SK-N-SH (cell line): Measurements from ENCODE around the gene RASSF3. TPM values are rescaled to one million over a fixed set of nuclear protein-coding genes. Genes with fewer than 3 reads are reported as not detected.

Source experiments
- CTCF ChIA-PET: fragments of 300-600, 350-600 bp; formaldehyde crosslinking; extraction: SDS; loops from one replicate; lab custom pipeline; 2021; lab: Yijun Ruan, JAX
- POLR2A ChIA-PET: fragments of 350-600 bp; sonication (Branson Sonifier 250); formaldehyde crosslinking; extraction: SDS; loops from one replicate; lab custom pipeline; 2020; ENCODE audit warnings: antibody characterized with exemption, inconsistent platforms; lab: Yijun Ruan, JAX
- DNase-seq: peaks from one replicate; pipeline ENCODE4 v3.0.0; 2012
- H2AFZ ChIP-seq: fragments of 200-600 bp; sonication (generic); 2 replicates; pipeline ENCODE4 v1.8.1; 2016; ENCODE audit warnings: antibody characterized with exemption, mild to moderate bottlenecking, low read depth
- H3F3A ChIP-seq: fragments of 200-600 bp; sonication (generic); replicated peaks from 2 replicates; pipeline ENCODE3; 2016; ENCODE audit warnings: antibody characterized with exemption, mild to moderate bottlenecking; ENCODE audit not compliant: insufficient read depth
- H3K27ac ChIP-seq, 2 experiments: fragments of 200-500 bp in 1 of 2; fragments of 200-600 bp in 1 of 2; sonication (Bioruptor generic) in 1 of 2; sonication (generic), shearing (Covaris generic) in 1 of 2; 2 replicates each; pipeline versions ENCODE4 v1.5.1 to v1.6.1; 2014 to 2016; ENCODE audit warnings: low read depth in 2 of 2, inconsistent platforms in 1 of 2, low read length in 1 of 2, mild to moderate bottlenecking in 1 of 2, mixed read lengths in 1 of 2
- H3K27me3 ChIP-seq: fragments of 200-600 bp; sonication (generic), shearing (Covaris generic); 2 replicates; pipeline ENCODE4 v1.6.1; 2016; ENCODE audit warnings: mixed run types; ENCODE audit not compliant: insufficient read depth
- H3K36me3 ChIP-seq, 2 experiments: fragments of 200-500 bp in 1 of 2; fragments of 200-600 bp in 1 of 2; sonication (Bioruptor generic) in 1 of 2; sonication (generic) in 1 of 2; replicated peaks in 1 of 2; 2 replicates each; pipeline versions ENCODE3 to v1.5.1; 2014 to 2016; ENCODE audit warnings: low read length in 1 of 2, mild to moderate bottlenecking in 1 of 2; ENCODE audit not compliant: insufficient read depth in 2 of 2, control insufficient read depth in 1 of 2
- H3K4me1 ChIP-seq, 2 experiments: fragments of 200-500 bp in 1 of 2; fragments of 200-600 bp in 1 of 2; sonication (Bioruptor generic) in 1 of 2; sonication (generic), shearing (Covaris generic) in 1 of 2; 2 replicates each; pipeline versions ENCODE4 v1.5.1 to v1.6.1; 2014 to 2016; ENCODE audit warnings: low read depth in 1 of 2, low read length in 1 of 2, mixed run types in 1 of 2; ENCODE audit not compliant: insufficient read depth in 2 of 2, control insufficient read depth in 1 of 2
- H3K4me2 ChIP-seq: fragments of 200-600 bp; sonication (generic), shearing (Covaris generic); 2 replicates; pipeline ENCODE4 v1.6.1; 2017; ENCODE audit warnings: mixed run types
- H3K4me3 ChIP-seq, 2 experiments: fragments of 200-500 bp in 1 of 2; fragments of 200-600 bp in 1 of 2; sonication (Bioruptor generic) in 1 of 2; sonication (generic), shearing (Covaris generic) in 1 of 2; 2 replicates each; pipeline versions ENCODE4 v1.5.1 to v1.8.1; 2014 to 2016; ENCODE audit warnings: low read depth in 2 of 2, inconsistent platforms in 1 of 2, low read length in 1 of 2, mild to moderate bottlenecking in 1 of 2, mixed read lengths in 1 of 2, moderate library complexity in 1 of 2
- H3K79me2 ChIP-seq: fragments of 200-600 bp; sonication (generic); 2 replicates; pipeline ENCODE4 v1.8.1; 2017; ENCODE audit warnings: mild to moderate bottlenecking; ENCODE audit not compliant: insufficient read depth
- H3K9ac ChIP-seq: fragments of 200-600 bp; sonication (generic); 2 replicates; pipeline ENCODE4 v1.6.1; 2017; ENCODE audit warnings: mixed run types
- H3K9me2 ChIP-seq: fragments of 200-600 bp; sonication (generic); 2 replicates; pipeline ENCODE4 v1.6.1; 2017; ENCODE audit warnings: mixed run types
- H3K9me3 ChIP-seq: fragments of 200-600 bp; sonication (generic); 2 replicates; pipeline ENCODE4 v1.6.1; 2017; ENCODE audit warnings: mixed run types, mild to moderate bottlenecking, moderate library complexity
- H4K20me1 ChIP-seq: fragments of 200-600 bp; sonication (generic); 2 replicates; pipeline ENCODE4 v1.6.1; 2017; ENCODE audit warnings: mild to moderate bottlenecking, mixed run types; ENCODE audit not compliant: insufficient read depth
- CTCF ChIP-seq: fragments of 200-600 bp; sonication (generic); IDR thresholded peaks from 2 replicates; pipeline ENCODE4 v1.6.1; 2017; ENCODE audit warnings: antibody characterized with exemption, mild to moderate bottlenecking, moderate library complexity
- ELF1 ChIP-seq: IDR thresholded peaks from 2 replicates; pipeline ENCODE4 v1.4.0; 2012
- JUND ChIP-seq: IDR thresholded peaks from 2 replicates; pipeline ENCODE4 v1.4.0; 2012
- MEF2A ChIP-seq: IDR thresholded peaks from 2 replicates; pipeline ENCODE4 v1.4.0; 2012; ENCODE audit warnings: low read depth, borderline replicate concordance
- NFIC ChIP-seq: IDR thresholded peaks from 2 replicates; pipeline ENCODE4 v1.4.0; 2012; ENCODE audit warnings: borderline replicate concordance
- NRF1 ChIP-seq: IDR thresholded peaks from 2 replicates; pipeline ENCODE4 v1.6.1; 2012; ENCODE audit warnings: low read depth, mild to moderate bottlenecking, low read length
- PBX3 ChIP-seq: IDR thresholded peaks from 2 replicates; pipeline ENCODE4; 2012
- SMC3 ChIP-seq: IDR thresholded peaks from 2 replicates; pipeline ENCODE4 v1.6.1; 2012; ENCODE audit warnings: low read depth, low read length, improper control_type of control experiment
- TEAD4 ChIP-seq: IDR thresholded peaks from 2 replicates; pipeline ENCODE4 v1.4.0; 2012; ENCODE audit warnings: mild to moderate bottlenecking, borderline replicate concordance; ENCODE audit not compliant: insufficient read depth
- USF2 ChIP-seq: fragments of 150-350 bp; IDR thresholded peaks from 2 replicates; pipeline ENCODE4 v1.6.1; 2017; ENCODE audit warnings: antibody characterized with exemption, low read length, low read depth, borderline replicate concordance
- YY1 ChIP-seq: IDR thresholded peaks from 2 replicates; pipeline ENCODE4 v1.4.0; 2012; ENCODE audit warnings: low read depth, mild to moderate bottlenecking
- WGBS: methylation state at CpG from one replicate; pipeline ENCODE4 v1.1.6; 2017; ENCODE audit warnings: low lambda C conversion rate; 5-methylcytosine and 5-hydroxymethylcytosine counted together
- polyA plus RNA-seq, 3 experiments: library from polyadenylated mRNA; depleted of rRNA; stranded (reverse); fragments of >200 nt; gene quantifications; 2 replicates each; pipeline ENCODE4 v1.2.3, GENCODE V29; 2012
- TF ChIP-seq, protein P1 (sequence below): IDR thresholded peaks from 2 replicates; pipeline ENCODE4 v1.4.0; 2012; ENCODE audit warnings: low read depth
- TF ChIP-seq, protein P2 (sequence below): IDR thresholded peaks from 2 replicates; pipeline ENCODE4 v1.6.1; 2012; ENCODE audit warnings: mild to moderate bottlenecking, low read depth, low read length, moderate library complexity

RASSF3 gene
- polyA plus RNA-seq, 1 of the 3 experiments (the other 2 are of a cell fraction) = 11.1 TPM

DNA sequence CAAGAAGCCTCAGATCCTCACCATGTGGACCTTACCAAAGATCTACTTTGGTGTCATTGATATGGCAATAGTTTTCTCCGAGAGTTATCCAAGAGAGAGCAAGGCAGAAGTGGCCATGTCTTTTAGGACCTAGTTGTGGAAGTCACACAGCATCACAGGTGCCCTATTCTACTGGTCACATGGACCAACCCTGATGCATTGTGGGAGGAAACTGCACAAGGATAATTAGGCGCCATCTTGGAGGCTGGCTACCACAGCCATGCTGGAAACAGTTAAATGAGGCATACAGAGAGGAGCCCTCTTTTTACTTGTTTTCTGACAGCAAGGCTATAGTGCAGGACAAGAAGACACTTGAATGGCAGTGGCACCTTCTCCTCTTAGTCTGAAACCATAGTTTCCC, 99.1 kb downstream of the RASSF3 start:
- Histone ChIP-seq H3F3A (no peaks in the 10 kb centered on the region), H3K27ac (no peak overlapping the region), H3K4me1 (peaks cover 7 to 19% of the 10 kb centered on the region in 2 experiments; a peak in 1 of 4 replicates), H3K36me3 (peaks cover 9 to 11% of the 10 kb centered on the region in 2 experiments), H3K9me2 (no peaks in the 10 kb centered on the region), H3K27me3 (no peaks in the 10 kb centered on the region), H2AFZ (no peak overlapping the region), H4K20me1 (no peaks in the 10 kb centered on the region), H3K4me2 (no peak overlapping the region), H3K79me2 (no peaks in the 10 kb centered on the region), H3K4me3 (no peak overlapping the region), H3K9ac (no peak overlapping the region), H3K9me3 (no peaks in the 10 kb centered on the region)
- DNase-seq = no peak
- WGBS = 100% methylated on average over 1 of the region's 2 CpGs
- CTCF ChIA-PET = interaction anchor here (1.1 to 4.0 kb wide), 2 partner anchors 12 kb away, joined by 8 to 18 read pairs; no protein-coding TSS in a partner anchor
- POLR2A ChIA-PET = no interaction called here
- no peak for TF ChIP-seq MEF2A
- no peak for TF ChIP-seq NFIC
- TF ChIP-seq PBX3 = no peak
- TF ChIP-seq USF2 = no peak
- TF ChIP-seq, protein P1, sequence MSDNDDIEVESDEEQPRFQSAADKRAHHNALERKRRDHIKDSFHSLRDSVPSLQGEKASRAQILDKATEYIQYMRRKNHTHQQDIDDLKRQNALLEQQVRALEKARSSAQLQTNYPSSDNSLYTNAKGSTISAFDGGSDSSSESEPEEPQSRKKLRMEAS = no peak
- TF ChIP-seq ELF1 = no peak
- TF ChIP-seq, protein P2, sequence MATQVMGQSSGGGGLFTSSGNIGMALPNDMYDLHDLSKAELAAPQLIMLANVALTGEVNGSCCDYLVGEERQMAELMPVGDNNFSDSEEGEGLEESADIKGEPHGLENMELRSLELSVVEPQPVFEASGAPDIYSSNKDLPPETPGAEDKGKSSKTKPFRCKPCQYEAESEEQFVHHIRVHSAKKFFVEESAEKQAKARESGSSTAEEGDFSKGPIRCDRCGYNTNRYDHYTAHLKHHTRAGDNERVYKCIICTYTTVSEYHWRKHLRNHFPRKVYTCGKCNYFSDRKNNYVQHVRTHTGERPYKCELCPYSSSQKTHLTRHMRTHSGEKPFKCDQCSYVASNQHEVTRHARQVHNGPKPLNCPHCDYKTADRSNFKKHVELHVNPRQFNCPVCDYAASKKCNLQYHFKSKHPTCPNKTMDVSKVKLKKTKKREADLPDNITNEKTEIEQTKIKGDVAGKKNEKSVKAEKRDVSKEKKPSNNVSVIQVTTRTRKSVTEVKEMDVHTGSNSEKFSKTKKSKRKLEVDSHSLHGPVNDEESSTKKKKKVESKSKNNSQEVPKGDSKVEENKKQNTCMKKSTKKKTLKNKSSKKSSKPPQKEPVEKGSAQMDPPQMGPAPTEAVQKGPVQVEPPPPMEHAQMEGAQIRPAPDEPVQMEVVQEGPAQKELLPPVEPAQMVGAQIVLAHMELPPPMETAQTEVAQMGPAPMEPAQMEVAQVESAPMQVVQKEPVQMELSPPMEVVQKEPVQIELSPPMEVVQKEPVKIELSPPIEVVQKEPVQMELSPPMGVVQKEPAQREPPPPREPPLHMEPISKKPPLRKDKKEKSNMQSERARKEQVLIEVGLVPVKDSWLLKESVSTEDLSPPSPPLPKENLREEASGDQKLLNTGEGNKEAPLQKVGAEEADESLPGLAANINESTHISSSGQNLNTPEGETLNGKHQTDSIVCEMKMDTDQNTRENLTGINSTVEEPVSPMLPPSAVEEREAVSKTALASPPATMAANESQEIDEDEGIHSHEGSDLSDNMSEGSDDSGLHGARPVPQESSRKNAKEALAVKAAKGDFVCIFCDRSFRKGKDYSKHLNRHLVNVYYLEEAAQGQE = no peak
- no peak for TF ChIP-seq YY1
- no peak for TF ChIP-seq TEAD4
- TF ChIP-seq SMC3 = no peak

DNA sequence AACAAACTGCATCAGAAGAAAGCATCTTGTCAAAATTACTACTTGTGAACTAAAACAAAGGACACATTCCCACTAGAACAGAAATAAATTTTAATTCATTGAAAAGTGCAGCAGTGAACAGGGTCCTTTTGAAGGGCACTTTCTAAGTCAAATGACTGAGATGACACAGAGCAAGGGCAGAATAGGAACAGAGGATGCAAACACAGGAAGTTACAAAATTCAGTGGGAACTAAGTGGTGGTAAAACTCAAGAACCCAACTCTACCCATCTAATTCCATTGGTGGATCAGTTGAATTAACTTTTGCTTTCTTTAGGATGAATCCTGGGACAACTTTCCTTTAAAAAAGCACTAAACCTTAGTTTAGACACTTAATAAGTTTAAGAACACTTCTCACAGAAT, 103.1 kb downstream of the RASSF3 start:
- Histone ChIP-seq H3K27ac (no peak overlapping the region), H3K4me1 (no peaks in the 10 kb centered on the region), H3K4me3 (no peak overlapping the region), H3K9me2 (no peaks in the 10 kb centered on the region), H3K36me3 (peaks cover 30 to 35% of the 10 kb centered on the region in 2 experiments), H3F3A (no peaks in the 10 kb centered on the region), H3K27me3 (no peaks in the 10 kb centered on the region), H2AFZ (no peak overlapping the region), H3K9ac (no peak overlapping the region), H3K4me2 (no peak overlapping the region), H4K20me1 (no peaks in the 10 kb centered on the region), H3K79me2 (no peaks in the 10 kb centered on the region), H3K9me3 (no peaks in the 10 kb centered on the region)
- CTCF ChIA-PET = interaction anchor here (0.7 to 2.7 kb wide), 2 partner anchors 16 to 164 kb away, joined by 3 to 12 read pairs; no protein-coding TSS in a partner anchor
- POLR2A ChIA-PET = no interaction called here
- no peak for DNase-seq
- TF ChIP-seq JUND (no peak), NRF1 (no peak), CTCF (no peak)
- TF ChIP-seq, all 33 proteins: peak for 0
